ENCODE data around the gene DRAXIN.
A peak's percentile ranks its signal among the peaks of the same experiment; 100 is the strongest.

Gene DRAXIN

DNA sequence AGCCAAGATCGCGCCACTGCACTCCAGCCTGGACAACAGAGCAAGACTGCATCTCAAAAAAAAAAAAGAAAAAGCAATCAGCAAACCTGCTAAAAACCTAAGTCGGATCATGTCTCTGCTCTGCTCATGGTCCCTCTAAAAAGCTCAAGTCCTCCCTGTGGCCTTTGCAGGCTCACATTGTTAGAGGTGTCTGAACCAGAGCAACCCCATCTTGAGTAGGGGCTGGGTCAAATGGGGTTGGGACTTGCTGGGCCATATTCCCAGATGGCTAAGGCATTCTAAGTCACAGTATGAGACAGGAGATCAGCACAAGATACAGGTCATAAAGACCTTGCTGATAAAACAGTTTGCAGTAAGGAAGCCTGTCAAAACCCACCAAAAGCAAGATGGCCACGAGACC is 3.0 kb upstream of the DRAXIN start:
- no peak for DNase-seq (ENCODE audit: low read depth in 2 of 2)

DNA sequence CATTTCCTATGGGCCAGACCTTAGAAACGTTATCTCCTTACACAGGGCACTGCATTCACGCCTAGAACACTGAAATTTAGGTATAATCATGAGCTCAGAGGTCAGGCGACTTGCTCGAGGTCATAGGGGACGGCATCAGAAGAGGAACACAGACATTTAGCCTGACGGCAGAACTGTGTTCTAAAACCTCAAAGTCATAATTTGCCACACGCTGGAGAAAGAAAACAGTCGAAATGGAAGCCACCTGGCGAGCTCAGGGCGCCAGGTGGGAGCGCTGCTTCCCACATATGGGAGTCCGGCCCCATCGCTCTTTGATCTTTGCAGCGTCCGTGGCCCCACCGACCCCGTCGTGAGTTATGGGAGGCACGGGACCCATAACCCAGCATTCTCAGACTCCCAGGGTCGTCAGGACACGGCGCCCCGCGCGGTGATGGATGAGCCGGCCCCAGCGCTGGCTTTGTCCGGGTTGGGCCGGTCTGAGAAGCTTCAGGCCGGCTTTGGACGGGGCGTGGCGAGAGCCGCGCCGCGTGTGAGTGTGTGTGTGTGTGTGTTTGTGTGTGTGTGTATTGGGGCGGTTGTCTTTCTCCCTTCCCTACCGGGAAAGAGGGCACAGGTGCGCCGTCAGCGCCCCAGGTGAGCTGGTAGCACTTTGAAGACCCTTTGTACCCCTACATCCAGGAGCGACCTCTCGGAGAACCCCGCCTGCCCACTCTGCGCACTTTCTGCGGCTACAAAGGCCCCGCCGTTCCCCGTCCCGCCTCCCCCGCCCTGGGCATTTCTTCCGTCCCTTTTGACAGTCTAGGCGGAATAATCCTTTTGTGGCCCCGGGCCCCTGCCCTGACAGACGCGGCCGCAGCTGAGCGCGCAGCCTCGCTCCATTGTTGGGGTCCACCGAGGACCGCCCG is 861 bp upstream of the DRAXIN start:
- no peak for DNase-seq (ENCODE audit: low read depth in 2 of 2)

DNA sequence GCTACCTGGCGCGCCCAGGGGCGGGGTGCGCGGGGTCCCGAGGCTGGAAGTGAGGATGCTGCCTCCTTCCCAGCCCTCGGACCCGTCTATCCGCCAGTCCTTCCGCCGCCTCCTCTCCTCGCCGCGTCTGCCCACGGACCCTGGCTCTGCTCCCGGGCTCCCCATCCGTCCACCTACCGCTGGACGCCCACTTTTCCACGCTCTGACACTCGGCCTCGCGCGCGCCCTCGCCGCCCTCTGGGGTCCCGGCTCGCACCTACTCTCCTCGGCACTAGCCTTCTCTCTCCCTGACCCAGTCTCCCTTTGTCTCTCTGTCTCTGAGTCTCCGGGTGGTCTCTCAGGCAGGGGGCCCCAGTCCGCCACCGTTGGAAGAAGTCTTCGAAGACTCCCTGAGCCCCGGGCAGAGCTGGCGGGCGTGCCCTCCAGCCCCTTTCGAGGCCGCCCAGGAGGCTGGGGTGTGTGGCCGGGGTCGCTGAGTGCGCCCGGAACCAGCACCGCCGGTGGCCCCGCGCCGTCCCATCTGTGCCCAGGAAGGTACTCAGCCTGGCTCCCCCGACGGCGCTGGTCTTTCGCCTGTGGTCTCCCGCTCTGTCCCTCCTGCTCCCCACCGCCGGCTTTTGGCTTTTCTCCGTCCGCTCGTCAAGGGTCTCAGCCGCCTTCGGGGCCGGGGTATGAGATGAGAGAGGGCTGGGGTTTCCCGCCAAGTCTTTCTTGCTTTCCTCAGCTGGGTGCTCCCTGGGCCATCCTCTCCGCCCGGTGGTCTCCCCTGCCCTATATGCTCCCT is 610 bp downstream of the DRAXIN start:
- no peak for DNase-seq (ENCODE audit: low read depth in 2 of 2)

DNA sequence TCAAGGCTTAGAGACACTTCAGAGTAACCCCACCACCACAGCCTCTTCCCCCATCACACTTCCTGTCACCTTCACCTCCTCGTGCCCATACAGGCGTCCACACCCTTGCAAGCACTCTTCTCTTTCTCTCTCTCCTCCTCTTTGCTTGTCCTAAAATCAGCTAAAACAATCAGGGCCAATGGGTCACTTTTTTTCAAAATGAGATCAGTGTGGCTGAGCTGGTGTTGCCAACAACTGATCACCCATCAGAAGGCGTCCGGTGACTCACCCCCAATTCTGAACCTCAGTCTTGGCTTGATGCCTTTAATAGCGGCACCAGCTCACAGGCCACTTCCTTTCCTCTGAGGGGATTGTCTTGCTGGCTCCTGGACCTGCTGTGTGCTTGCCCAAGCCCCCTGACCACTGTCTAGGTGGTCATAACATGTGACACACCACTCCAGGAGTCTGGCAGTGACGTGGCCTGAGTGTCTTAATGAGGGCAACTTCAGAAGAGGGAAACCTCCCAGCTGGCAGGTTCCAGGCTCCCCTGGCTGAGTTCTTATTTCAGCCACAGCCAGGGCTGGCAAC is 1.6 kb downstream of the DRAXIN start:
- peak; percentile 38 to 44 for DNase-seq (ENCODE audit: low read depth in 2 of 2)

DNA sequence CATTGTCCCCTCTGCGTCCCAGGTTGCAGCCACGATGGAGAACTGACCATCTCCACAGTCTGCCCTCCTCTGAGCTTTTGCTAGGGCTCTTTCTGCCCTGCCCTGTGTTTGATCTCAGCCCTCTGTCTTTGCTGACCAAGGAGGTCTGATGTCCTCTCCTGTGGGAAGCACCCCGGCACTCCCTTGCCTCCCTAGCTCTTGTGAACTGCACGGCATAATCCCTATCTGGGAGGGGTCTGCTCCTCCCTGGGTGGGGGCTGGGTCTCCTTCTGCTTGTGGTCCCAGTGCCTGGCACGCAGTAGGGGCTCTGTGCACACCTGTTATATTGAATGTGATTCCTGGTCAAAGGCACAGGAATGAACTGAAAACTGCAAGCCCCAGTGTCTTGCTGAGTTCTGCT is 2.4 kb downstream of the DRAXIN start:
- no peak for DNase-seq (ENCODE audit: low read depth in 2 of 2)

DNA sequence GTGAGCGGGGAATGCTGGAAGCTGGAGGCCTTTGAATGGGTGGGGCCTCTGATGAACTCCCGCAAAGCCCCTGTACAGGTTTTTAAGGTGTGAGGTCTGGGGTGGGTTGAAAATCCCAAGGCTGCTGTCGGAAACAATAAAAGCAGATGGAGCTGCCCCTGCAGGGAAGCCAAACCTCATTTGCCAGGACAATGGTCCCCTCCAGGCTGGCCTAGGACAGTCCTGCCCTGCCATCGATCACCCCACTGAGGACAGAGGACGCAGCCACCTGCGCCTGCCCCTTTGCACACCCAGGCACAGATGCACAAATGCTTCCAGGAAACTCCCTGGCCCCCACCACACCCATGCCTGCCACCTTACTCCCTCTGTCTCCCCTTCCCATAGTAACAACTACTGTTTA is 4.4 kb downstream of the DRAXIN start:
- DNase-seq (ENCODE audit: low read depth in 2 of 2), result no peak

DNA sequence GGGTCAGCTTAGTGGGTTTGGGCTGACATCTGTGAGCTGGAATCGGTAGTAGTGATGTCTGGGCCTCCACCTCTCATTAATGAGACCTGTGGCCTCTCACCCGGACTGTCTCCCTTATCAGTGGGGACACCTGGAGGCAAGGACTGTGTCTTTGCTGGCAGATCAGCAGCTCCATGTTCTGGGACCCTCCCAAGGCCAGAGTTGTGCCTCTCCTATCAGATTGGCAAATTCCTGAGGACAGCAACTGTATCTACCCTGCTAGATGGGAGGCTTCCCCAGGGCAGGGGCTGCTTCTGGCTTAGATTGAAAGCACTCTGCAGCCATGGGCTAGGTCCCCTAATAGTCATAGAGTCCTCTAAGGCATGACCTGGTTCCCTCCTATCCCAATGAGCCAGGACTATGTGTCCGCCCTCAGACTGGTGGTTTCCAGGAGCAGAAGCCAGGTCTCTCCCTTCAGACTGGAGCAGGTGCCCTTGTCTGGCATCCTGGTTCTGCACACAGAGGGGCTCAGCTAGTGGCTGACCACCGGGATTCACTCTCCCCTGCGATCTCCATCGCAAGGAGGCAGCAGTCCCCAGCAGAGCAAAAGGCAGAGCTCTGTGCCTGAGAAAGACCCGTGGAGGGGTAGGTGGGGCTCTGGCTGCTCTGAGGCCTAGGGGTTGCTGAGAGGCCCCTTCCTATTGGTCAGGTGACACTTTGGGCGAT is 5.8 kb downstream of the DRAXIN start:
- no peak for DNase-seq (ENCODE audit: low read depth in 2 of 2)

DNA sequence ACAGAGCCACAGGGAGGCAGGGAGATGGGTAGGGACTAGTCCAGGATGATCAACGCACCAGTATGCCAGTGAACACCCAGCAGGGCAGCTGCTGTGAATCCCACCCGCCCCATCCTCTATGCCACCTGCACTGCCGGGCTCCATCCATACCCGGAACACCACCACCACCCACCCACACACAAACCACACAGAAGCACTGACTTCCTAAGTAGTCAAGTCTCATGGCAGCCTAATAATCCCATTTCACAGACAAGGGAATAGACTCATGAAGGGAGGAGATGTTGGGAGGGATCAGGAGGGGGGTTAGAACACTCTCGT is 6.3 kb downstream of the DRAXIN start:
- DNase-seq (ENCODE audit: low read depth in 2 of 2), result no peak

DNA sequence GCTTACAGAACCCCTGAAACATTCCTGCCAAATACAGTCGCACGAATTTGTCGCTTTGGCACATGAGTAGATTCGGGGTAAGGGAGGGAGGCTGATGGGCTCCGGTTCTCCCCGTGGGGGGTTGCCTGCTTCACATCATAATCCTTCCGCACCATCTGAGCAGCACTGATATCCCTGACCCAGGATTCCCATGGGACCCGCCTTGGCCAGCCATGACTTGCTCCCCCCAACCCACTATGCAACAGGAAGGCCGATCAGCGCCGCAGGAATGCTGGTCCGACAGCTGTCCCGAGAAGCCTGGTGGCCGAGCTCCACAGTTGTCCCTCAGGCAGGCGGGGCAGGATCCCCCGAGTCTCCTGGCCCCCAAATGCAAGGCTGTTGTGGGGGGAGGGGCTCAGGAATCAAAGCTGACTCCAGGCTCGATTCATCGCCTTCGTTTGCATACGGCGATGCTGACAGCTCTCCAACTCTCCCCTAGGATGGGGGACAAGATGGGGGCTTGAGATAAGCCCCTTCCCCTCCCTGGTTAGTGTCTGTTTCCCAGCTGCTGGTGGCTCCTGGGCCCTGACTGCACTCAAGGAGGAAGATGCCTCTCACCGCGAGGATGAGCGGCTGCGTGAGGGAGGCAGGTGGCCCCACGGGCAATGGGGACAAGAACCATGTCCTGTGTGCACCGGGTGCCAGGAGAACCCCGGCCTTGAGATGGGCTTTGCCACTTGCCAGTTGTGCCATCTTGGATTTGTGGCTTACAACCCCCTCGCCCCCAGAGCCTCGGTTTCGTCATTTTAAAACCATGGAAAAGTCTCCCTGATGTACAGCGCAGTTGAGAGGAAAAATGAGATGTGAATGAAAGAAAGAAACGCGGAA is 9.3 kb downstream of the DRAXIN start:
- no peak for DNase-seq (ENCODE audit: low read depth in 2 of 2)

DNA sequence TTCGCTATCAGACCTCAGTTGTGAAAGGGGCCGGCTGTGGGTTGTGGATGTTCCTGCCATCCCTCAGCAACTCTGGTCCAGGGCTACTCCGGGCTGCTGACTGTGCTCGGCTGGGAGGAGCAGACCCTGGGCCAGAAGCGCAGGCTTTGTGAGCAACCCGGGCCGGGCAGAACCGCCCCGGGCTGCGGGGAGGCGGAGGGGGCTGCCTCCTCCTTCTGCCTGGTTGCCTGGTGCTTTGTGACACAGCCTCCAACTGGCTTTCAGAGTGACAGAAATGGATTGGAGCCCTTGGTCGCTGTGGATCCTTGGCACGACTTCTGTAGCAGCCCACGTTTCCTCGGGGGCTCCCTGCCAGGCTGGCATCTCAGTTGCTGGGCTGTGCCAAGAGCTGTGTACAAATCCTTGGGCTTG is 10.0 kb downstream of the DRAXIN start:
- no peak for DNase-seq (ENCODE audit: low read depth in 2 of 2)

DNA sequence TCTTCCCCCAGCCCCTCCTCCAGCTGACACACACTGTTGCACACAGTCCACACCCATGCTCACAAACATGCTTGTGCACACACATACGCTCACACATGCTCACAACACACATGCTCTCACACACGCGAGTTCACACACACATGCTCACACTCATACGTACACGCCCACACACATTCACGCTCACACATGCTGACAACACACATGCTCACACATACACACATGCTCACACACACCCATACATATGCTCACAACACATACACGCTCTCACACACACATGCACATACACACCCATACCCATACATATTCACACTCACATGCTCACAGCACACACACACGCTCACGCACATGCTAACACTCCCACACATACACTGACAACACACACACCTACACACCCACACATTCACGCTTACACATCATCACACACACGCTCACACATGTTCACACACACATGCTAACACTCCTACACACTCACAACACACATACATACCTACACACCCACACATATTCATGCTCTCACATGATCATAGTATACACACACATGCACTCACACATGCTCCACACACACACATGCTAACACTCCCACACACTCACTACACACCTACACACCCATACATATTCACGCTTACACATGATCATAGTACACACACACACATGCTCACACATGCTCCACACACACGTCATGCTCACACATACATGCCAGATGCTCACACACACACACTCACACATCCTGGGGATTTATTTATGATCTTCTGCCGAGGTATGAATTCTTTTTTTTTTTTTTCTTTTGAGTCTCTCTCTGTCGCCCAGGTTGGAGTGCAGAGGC is 10.7 kb downstream of the DRAXIN start:
- DNase-seq (ENCODE audit: low read depth in 2 of 2), result no peak

DNA sequence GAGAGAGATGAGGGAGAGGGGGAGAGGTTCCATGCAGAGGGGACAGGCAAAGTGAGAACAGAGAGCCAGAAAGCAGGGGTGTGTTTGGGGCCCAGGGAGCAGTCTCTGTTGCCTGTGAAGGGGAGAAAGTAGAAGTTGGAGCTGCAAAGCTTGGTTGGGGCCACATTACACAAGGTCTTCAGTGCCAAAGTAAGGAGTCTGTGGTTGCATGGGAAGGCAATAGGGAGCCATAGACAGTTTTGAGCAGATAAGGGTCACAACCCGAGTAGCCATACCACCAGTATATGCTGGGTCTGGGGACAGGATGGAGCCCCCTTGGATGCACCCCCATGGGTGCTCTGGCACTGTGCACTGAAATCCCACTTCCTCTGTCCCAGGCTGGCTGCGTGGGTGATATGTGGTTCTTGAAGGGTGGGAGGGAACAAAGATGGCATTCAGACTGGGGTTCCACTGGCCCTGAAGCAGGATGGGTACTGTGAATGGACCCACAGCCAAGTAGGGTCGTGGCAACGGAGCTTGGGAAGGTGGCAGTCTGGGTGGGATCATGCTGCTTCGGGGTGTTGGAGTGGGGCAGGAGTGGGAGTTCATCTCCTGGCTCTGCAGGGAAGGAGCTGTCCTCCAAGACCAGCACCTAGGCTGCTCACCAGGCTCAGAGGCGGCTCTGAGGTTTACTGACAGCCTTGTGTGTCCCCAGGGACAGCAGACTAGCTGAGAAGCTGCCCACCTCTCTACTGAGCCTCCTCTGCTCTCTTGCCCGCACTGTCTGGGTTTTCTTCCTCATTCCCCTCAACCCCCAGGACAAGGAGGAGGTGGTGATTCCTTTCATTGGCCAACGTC is 12.1 kb downstream of the DRAXIN start:
- no peak for DNase-seq (ENCODE audit: low read depth in 2 of 2)

DNA sequence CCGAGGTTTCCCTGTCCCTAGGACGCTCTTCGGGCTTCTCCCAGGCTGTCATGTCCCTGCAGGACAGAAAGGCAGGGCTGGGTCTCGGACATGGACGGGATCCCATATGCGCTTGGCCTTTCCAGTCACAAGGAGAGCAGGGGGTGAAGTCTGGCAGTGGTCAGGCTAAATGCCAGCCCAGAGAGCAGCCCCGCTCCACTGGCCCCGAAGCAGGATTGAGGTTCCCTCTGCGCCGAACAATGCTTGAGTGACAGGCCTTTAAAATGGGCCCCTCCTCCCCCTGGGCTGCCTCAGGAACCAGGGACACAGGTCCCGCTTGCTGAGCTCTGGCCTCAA is 12.7 kb downstream of the DRAXIN start:
- DNase-seq (ENCODE audit: low read depth in 2 of 2), result no peak

DNA sequence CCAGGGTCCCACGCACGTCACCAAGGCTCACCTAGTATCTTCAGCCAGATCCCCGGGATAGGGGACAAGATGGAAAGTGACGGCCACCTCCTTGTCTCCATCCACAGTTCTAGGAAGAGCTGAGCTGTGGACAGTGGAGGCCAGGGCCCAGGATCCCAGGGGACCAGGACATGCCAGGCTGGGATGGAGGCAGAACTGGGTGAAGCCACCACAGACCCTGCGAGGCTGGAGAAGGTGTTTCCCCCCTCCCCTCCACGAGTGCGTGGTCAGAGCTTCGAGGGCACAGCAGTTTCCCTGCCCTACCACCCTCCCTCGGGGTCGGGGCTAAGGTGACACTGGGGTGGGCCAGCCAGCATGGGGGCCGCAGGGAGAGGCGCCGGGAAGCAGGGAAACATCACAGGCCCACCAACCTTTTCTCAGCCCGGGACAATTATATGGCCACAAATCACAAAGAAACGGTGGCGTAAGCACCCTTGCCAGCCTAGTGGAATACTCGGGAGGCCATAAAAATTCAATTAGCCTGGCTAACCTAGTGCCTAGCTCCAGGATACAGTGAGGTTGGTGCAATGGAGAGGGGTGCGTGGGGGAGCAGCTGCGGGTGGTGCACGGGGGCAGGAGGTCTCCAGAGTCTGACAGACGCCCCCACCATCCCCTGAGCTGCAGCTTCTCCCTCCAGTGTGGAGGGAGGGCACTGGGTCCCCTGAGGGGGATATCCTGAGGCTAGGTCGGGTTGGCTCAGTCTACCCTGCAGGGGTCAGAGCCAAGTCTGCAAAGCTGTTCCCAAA is 13.4 kb downstream of the DRAXIN start:
- no peak for DNase-seq (ENCODE audit: low read depth in 2 of 2)

DNA sequence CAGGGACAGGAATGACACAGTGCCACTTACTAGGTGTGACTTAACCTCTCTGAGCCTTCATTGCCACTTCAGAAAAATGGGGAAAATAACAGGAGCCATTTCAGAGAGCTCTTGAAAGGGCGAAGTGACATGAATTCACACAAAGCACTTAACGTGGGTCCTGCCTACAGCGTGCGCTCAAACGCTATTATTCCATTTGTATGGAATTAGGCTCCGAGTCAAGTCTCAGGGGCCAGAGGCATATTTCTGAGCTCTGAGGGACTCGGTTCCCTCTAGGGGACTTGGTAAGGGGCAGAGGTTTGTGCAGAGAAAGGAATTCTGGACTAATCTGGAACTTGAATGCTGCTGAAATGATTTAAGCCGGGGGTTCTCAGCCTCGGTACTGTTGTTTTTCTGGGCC is 14.1 kb downstream of the DRAXIN start:
- DNase-seq (ENCODE audit: low read depth in 2 of 2), result no peak

DNA sequence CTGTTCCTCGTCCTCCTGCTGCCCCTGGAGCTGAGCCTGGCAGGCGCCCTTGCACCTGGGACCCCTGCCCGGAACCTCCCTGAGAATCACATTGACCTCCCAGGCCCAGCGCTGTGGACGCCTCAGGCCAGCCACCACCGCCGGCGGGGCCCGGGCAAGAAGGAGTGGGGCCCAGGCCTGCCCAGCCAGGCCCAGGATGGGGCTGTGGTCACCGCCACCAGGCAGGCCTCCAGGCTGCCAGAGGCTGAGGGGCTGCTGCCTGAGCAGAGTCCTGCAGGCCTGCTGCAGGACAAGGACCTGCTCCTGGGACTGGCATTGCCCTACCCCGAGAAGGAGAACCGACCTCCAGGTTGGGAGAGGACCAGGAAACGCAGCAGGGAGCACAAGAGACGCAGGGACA is 14.8 kb downstream of the DRAXIN start:
- DNase-seq (ENCODE audit: low read depth in 2 of 2), result no peak

DNA sequence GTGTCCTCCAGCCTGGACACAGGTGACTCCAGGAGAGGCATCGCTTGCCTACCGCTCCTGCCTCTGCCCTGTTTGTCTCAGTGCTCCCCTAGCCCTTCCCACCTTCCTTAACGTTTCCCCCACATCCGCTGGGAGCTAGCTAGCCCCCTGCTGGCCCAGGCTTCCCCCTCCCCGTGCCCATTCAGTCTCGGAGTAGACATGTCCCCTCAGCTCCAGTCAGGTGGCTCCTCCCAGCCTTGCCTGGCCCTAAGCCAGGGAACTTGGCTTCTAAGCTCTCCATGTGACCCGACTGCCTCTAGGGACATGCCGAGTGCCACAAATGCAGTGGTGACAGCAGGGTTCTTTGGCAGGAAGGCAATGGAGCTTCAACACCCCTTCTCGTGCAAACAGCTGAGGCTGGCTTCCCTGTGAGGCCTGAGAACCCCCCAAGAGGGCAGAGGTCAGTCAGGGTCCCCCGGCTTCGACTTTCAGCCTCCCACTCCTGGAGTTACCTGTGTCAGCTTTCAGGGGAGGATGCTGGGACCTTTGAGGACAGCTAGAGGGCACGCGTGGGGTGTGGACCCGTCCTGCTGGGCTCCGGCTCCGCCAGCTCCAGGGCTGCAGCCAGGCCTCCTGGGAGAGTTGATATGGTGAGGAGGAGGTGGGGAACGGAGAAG is 16.2 kb downstream of the DRAXIN start:
- DNase-seq (ENCODE audit: low read depth in 2 of 2), result no peak
